Fibroblast of skin of abdomen (primary cell): ENCODE measurements around the gene PCNX3.
A peak's percentile ranks its signal among the peaks of the same experiment; 100 is the strongest.
"Not testable (repeated sequence)": the region's sequence is repeated elsewhere in the genome, so short reads cannot be mapped to it uniquely, and the experiment has no call there.

Experiments used
- DNase-seq: peaks from one replicate; pipeline ENCODE4 v3.0.0-alpha.2; 2013

Gene PCNX3

DNA sequence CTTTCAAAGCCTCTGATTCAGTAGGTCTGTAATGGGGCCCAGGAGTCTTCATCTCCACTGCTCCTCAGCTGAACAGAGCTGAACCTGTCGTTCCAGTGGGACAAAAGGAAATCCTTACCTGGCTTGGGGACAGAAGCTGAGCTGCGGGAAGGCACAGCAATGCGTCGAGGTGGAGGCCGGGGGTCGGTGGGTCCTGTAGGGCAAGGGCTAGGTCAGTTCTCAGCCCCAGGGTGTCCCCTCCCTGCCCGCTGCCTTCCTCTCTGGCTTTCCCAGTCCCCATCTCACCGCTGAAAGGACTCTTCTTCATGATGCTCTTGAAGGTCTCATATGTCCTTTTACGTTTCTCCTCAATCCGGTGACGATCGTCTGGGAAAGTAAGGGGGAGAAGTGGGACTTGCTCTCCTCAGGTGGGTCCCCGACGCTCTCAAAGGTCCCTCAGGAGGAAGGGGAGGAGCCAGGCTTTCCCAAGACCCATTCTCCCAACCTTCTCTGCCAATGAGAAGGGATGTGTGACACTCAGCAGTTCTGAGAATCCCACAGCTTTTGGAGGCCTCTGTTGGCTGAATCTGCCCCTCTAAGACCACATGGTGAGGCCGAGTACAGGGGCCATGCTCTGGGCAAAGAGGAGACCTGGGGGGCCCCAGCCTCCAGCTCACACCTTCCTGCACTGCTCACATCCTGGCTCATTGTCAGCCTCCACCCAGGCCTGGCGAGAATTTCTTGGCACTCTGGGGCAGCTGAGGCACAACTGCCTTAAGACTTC lies 40.2 kb downstream of the PCNX3 start:
- no peak for DNase-seq

DNA sequence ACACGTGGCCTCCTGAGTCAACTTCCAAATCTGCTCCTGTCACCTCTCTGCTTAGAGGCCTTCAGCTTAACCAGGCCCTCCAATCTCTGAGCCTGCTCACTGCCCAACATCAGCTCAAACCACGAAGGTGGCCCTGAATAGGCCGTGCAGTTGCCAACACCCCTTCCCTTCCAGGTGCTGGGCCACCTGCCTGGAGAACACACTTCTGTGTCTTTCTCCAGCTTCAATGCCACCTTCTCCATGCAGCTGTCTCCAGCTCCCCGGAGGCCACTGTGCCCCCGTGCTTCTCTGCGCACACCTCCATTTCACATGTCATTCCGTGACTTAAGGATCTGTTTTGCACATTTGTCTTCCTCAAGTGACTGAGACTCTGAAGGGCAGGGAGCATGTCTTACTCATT lies 41.9 kb downstream of the PCNX3 start:
- DNase-seq = no peak

GRCh38 chr11:65658174-65659021 lies 42.8 kb downstream of the PCNX3 start:
- DNase-seq = no peak

- DNase-seq = no peak
These were observed 44.5 kb downstream of the PCNX3 start for GRCh38 chr11:65660038-65660437.

DNA sequence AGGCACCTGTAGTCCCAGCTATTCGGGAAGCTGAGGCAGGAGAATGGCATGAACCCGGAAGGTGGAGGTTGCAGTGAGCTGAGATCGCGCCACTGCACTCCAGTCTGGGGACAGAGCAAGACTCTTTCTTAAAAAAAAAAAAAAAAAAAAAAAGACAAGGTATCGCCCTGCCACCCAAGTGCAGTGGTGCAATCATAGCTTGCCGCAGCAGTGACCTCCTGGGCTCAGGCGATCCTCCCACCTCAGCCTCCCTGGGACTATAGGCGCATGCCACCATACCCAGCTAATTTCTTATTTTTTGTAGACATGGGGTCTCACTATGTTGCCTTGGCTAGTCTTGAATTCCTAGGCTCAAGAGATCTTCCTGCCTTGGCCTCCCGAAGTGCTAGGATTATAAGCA lies 45.3 kb downstream of the PCNX3 start:
- not testable (repeated sequence) for DNase-seq

- no peak for DNase-seq
These were observed 46.1 kb downstream of the PCNX3 start for GRCh38 chr11:65661599-65662246.

DNA sequence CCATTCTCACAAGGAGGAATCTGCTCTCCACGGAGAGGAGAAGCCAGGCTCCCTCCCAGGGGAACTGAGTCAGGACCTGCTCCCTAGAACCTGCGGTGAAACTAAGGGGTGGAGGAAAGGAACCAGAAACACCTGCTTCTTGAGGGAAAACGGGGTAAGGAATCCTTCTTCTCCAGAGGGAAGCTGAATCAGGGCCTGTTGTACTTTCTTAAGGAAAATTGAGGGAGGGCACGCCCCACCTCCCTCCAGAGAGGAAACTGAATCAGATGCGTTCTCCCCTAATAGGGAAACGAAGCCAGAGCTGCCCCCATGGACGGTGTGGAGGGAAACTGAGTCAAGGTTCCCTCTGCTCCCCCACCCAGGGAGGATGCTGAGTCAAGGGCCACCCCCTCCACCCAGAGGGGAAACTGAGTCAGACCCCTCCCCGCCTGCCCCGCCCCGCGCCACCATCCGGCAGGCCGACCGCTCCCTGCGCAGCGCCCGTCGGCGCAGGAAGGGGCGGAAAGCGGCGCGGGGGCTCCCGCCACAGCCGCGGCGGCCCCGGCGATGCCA lies 46.7 kb downstream of the PCNX3 start:
- no peak for DNase-seq

GRCh38 chr11:65662799-65663638 lies 47.4 kb downstream of the PCNX3 start, which contains the start of gene RELA:
RELA (minus strand) TSS chr11:65662916; CDS start chr11:65662832, 84 bp downstream.
- DNase-seq = peak; percentile 97

DNA sequence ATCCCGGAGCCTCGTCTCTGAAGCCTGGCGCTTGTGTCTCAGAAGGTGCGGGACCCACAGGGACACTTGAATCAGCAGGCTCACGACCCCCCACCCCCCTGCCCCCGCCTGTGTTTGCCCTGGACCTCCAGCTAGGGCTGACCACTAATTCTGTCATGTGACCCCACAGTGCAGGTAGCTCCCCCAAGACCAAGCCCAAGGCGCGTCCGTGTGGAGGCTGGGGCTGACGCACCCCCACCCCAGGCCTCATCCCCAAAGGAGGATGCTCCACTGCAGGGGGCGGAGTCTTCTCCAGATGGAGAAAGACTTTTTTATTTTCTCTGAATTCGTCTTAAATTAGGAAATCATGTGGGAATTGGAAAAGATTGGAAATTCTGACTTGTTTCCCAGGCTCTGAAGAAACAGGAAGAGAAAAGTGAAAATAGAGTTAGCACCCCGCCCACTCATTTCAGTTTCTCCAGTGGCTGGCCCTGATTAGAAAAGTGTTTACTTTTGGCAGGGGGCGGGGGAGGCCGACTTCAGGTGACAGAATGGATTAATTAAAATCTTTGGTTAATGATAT lies 48.1 kb downstream of the PCNX3 start:
- peak; percentile 64 for DNase-seq

- DNase-seq = no peak
These were observed 56.7 kb downstream of the PCNX3 start for GRCh38 chr11:65672180-65672860.

DNA sequence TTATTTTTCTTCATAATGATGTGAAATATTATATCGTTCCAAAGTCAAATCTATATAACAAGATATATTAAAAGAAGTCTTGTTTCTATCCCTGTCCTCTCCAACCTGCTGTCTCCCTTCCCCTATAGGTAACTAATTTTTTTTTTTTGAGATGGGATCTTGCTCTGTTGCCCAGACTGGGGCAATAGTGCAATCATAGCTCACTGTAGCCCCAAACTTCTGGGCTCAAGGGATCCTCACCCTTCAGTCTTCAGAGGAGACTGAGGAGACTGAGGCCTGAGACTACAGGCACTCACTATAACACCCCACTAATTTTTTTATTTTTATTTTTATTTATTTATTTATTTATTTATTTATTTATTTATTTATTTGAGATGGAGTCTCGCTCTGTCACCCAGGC lies 57.4 kb downstream of the PCNX3 start:
- no peak for DNase-seq

DNA sequence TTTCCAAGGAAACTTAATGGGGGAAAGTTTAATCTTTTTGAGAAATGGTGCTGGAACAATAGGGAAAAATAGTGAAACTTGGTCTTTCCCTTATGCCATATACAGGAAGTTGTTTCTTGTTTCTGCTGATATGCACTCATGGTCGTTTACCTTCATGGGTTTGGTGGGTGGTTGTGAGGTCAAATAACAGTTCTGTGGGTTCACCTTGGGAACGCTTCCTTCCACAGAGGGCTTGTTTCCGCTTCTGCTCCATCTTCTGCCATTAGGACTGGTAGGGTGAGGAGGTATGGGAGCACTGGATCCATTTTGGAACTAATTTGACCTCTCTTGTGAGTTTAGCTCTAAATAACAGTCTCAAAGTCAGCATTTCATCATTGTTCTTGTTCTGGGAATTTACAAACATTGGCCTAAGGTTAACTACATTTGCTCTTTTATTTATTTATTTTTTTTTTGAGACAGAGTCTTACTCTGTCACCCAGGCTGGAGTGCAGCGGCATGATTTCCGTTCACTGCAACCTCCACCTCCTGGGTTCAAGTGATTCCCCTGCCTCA lies 64.7 kb downstream of the PCNX3 start:
- DNase-seq = no peak

- DNase-seq = not testable (repeated sequence)
These were observed 67.9 kb downstream of the PCNX3 start for GRCh38 chr11:65683480-65683879.

DNA sequence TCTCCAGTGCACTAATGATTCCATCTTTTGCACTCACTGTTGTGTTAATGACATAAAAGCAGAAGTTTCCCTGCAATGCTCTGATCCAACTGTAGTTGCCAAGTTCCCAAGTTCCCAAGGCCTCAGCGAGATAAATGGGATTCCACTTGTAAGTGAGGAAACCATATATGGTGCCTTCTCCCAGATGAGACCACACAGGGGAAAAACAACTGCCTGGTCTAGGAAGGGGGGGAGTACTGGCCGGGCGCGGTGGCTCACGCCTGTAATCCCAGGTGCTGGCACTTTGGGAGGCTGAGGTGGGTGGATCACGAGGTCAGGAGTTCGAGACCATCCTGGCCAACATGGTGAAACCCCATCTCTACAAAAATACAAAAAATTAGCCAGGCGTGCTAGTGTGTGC lies 70.4 kb downstream of the PCNX3 start:
- DNase-seq = no peak
